ENCODE data around the gene ARSI. TPM values are rescaled to one million over a fixed set of nuclear protein-coding genes. Genes with fewer than 3 reads are reported as not detected.

Gene ARSI
- total RNA-seq, 2 experiments from 2014 or later, result not detected

DNA sequence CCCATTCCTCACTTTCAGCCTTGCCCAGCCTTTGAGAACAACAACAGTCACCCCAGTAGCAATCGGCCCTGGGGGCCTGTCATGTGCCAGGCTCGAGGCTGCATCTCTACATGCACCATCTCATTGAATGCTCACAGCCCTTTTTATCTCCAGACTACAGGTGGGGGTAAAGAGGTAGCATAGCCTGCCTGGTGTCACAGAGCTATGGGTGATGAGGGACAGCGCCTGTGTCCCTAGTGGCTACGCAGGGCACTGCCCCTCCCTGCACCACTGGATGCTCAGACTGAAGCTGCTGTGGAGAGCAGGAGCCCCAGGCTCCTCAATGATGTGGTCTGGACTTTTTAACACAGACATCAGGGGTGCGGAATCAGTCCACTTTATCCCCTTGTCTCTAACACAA, 15.9 kb downstream of the ARSI start:
- ChIA-PET CTCF (ENCODE audit: unreplicated experiment) (no interaction called here), POLR2A (no interaction called here)
- no peak overlapping the region for H3K4me3 ChIP-seq (ENCODE audit: low read depth, low read length, poor library complexity, severe bottlenecking)
- H4K20me1 ChIP-seq (ENCODE audit: insufficient read depth, low read length), result no peaks in the 10 kb centered on the region
- no peaks in the 10 kb centered on the region for H3K9me2 ChIP-seq (ENCODE audit: insufficient read depth, low read length)
- no peak overlapping the region for H3K27ac ChIP-seq (ENCODE audit: low read depth, low read length, poor library complexity, severe bottlenecking)
- H3K4me2 ChIP-seq (ENCODE audit: low read length), result no peak overlapping the region
- no peaks in the 10 kb centered on the region for H3K9me3 ChIP-seq (ENCODE audit: low read length)
- intact Hi-C loops (cut with micrococcal nuclease; ENCODE audit: unreplicated experiment), result no loop called here
- DNase-seq (ENCODE audit: low spot score), result peak; percentile 14
- no peaks in the 10 kb centered on the region for H3K4me1 ChIP-seq (ENCODE audit: insufficient read depth, low read length, poor library complexity, severe bottlenecking)
- BruUV-seq (replicated peaks), result no TSS peak
- no peaks in the 10 kb centered on the region for H3K79me2 ChIP-seq (ENCODE audit: insufficient read depth, low read depth, low read length)
- no peak for TF ChIP-seq EZH2phosphoT487 (IDR thresholded peaks at IDR 0.05; ENCODE audit: borderline replicate concordance, low read depth, low read length)
- no peak; the same call in 1 of the 2 replicates for TF ChIP-seq CTCF (conservative IDR thresholded peaks at IDR 0.05; ENCODE audit: low read length)
- no peaks in the 10 kb centered on the region for H3K36me3 ChIP-seq (ENCODE audit: insufficient read depth, low read length)
- no peak overlapping the region for H2AFZ ChIP-seq (ENCODE audit: low read length)

DNA sequence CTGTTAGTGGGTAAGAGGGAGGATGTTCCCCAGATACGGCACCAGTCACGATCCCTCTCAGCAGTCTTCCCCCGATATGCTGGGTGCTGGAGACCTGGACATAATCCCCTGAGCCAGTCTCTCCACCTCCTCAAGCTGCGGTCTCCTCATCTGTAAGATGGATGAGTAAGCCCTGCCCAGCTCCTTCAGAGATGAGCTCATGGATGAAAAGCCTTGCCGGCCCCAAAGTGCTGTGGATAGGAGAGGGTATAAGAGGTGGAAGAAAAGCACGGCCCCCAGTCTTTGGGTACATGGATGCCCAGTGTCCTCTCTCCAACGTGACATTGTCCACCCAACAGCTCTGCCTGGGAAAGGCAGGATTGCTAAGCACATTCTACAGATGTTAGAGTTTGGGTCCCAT, 17.6 kb downstream of the ARSI start:
- H3K9me3 ChIP-seq (ENCODE audit: low read length), result no peaks in the 10 kb centered on the region
- H3K79me2 ChIP-seq (ENCODE audit: insufficient read depth, low read depth, low read length), result no peaks in the 10 kb centered on the region
- H3K27ac ChIP-seq (ENCODE audit: low read depth, low read length, poor library complexity, severe bottlenecking), result no peak overlapping the region
- intact Hi-C loops (cut with micrococcal nuclease; ENCODE audit: unreplicated experiment), result no loop called here
- no peaks in the 10 kb centered on the region for H4K20me1 ChIP-seq (ENCODE audit: insufficient read depth, low read length)
- no peak for DNase-seq (ENCODE audit: low spot score)
- H3K36me3 ChIP-seq (ENCODE audit: insufficient read depth, low read length), result no peaks in the 10 kb centered on the region
- POLR2A ChIA-PET, result no interaction called here
- H2AFZ ChIP-seq (ENCODE audit: low read length), result no peak overlapping the region
- no peak overlapping the region for H3K4me2 ChIP-seq (ENCODE audit: low read length)
- no peak for TF ChIP-seq CTCF (conservative IDR thresholded peaks at IDR 0.05; ENCODE audit: low read length)
- no peak for TF ChIP-seq EZH2phosphoT487 (IDR thresholded peaks at IDR 0.05; ENCODE audit: borderline replicate concordance, low read depth, low read length)
- BruUV-seq (replicated peaks), result no TSS peak
- CTCF ChIA-PET (ENCODE audit: unreplicated experiment), result interaction anchor here (0.6 kb wide), 1 partner anchor 8 kb away, joined by 3 read pairs; no protein-coding TSS in a partner anchor
- no peaks in the 10 kb centered on the region for H3K4me1 ChIP-seq (ENCODE audit: insufficient read depth, low read length, poor library complexity, severe bottlenecking)
- H3K9me2 ChIP-seq (ENCODE audit: insufficient read depth, low read length), result no peaks in the 10 kb centered on the region
- no peak overlapping the region for H3K4me3 ChIP-seq (ENCODE audit: low read depth, low read length, poor library complexity, severe bottlenecking)

GRCh38 chr5:150284311-150284710, 18.4 kb downstream of the ARSI start:
- ChIA-PET CTCF (ENCODE audit: unreplicated experiment) (no interaction called here), POLR2A (no interaction called here)
- H3K4me1 ChIP-seq (ENCODE audit: insufficient read depth, low read length, poor library complexity, severe bottlenecking), result no peaks in the 10 kb centered on the region
- H2AFZ ChIP-seq (ENCODE audit: low read length), result no peak overlapping the region
- no peaks in the 10 kb centered on the region for H3K9me3 ChIP-seq (ENCODE audit: low read length)
- no TSS peak for BruUV-seq (replicated peaks)
- DNase-seq (ENCODE audit: low spot score), result no peak
- intact Hi-C loops (cut with micrococcal nuclease; ENCODE audit: unreplicated experiment), result no loop called here
- no peak overlapping the region for H3K4me2 ChIP-seq (ENCODE audit: low read length)
- no peak overlapping the region for H3K27ac ChIP-seq (ENCODE audit: low read depth, low read length, poor library complexity, severe bottlenecking)
- no peaks in the 10 kb centered on the region for H3K79me2 ChIP-seq (ENCODE audit: insufficient read depth, low read depth, low read length)
- H3K9me2 ChIP-seq (ENCODE audit: insufficient read depth, low read length), result no peaks in the 10 kb centered on the region
- no peak overlapping the region for H3K4me3 ChIP-seq (ENCODE audit: low read depth, low read length, poor library complexity, severe bottlenecking)
- TF ChIP-seq EZH2phosphoT487 (IDR thresholded peaks at IDR 0.05; ENCODE audit: borderline replicate concordance, low read depth, low read length) (no peak), CTCF (conservative IDR thresholded peaks at IDR 0.05; ENCODE audit: low read length) (no peak)
- H3K36me3 ChIP-seq (ENCODE audit: insufficient read depth, low read length), result no peaks in the 10 kb centered on the region
- H4K20me1 ChIP-seq (ENCODE audit: insufficient read depth, low read length), result no peaks in the 10 kb centered on the region

All from OCI-LY7 (cell line).